ENCODE measurements around the gene ZNF628.

DNA sequence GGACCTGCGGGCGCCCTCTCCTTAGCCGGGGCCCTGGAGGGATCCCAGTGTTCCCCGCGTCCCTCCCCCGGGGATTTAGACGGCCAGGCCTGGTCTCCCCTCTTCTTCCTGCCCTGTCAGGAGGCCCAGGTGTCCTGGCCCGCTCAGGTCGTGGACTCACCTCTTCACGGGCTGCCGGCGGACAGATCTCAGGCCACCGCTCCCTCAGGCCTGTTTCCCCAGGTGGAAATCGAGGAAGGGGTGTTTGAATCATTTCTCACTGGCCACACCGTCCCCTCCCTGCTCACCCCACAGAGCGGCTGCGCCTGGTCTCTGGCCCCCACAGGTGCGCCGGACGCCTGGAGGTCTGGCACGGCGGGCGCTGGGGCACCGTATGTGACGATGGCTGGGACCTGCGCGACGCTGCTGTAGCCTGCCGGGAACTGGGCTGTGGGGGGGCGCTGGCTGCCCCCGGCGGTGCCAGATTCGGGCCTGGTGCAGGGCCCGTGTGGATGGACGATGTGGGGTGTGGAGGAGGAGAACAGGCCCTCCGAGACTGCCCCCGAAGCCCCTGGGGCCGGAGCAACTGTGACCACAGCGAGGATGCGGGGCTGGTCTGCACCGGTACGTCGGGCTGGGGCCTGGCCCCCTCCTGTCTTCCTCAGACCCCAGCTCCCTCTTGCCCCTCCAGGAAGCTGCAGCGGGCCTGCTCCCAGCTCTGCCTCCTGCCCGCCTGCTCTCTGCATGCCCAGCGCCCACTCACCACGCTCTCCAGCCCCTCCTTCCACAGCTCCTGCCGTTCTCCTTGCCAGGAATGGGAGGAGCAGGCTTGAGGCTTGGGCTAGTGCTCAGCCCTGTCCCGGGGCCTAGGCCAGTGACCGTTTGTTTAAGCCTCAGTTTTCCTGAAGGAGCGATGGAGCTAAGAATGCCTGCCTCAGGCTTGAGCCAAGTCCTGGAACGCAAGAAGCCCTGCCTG lies 14.3 kb downstream of the ZNF628 start:
- no peak for TF ChIP-seq POLR2A (IDR thresholded peaks at IDR 0.05)
- TF ChIP-seq, protein P1, sequence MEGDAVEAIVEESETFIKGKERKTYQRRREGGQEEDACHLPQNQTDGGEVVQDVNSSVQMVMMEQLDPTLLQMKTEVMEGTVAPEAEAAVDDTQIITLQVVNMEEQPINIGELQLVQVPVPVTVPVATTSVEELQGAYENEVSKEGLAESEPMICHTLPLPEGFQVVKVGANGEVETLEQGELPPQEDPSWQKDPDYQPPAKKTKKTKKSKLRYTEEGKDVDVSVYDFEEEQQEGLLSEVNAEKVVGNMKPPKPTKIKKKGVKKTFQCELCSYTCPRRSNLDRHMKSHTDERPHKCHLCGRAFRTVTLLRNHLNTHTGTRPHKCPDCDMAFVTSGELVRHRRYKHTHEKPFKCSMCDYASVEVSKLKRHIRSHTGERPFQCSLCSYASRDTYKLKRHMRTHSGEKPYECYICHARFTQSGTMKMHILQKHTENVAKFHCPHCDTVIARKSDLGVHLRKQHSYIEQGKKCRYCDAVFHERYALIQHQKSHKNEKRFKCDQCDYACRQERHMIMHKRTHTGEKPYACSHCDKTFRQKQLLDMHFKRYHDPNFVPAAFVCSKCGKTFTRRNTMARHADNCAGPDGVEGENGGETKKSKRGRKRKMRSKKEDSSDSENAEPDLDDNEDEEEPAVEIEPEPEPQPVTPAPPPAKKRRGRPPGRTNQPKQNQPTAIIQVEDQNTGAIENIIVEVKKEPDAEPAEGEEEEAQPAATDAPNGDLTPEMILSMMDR (IDR thresholded peaks at IDR 0.05 in 4 of 5, conservative IDR thresholded peaks at IDR 0.05 in 1 of 5), result no peak

Measured in gastrocnemius medialis (tissue), 4 donors.